HuH-7.5 (cell line): Measurements from ENCODE around the gene SOBP.
"Not testable (repeated sequence)": the region's sequence is repeated elsewhere in the genome, so short reads cannot be mapped to it uniquely, and the experiment has no call there.

Experiments
- DNase-seq: peaks from one replicate; pipeline ENCODE4 v3.0.0; 2011; ENCODE audit warnings: low spot score

The SOBP gene, protein sequence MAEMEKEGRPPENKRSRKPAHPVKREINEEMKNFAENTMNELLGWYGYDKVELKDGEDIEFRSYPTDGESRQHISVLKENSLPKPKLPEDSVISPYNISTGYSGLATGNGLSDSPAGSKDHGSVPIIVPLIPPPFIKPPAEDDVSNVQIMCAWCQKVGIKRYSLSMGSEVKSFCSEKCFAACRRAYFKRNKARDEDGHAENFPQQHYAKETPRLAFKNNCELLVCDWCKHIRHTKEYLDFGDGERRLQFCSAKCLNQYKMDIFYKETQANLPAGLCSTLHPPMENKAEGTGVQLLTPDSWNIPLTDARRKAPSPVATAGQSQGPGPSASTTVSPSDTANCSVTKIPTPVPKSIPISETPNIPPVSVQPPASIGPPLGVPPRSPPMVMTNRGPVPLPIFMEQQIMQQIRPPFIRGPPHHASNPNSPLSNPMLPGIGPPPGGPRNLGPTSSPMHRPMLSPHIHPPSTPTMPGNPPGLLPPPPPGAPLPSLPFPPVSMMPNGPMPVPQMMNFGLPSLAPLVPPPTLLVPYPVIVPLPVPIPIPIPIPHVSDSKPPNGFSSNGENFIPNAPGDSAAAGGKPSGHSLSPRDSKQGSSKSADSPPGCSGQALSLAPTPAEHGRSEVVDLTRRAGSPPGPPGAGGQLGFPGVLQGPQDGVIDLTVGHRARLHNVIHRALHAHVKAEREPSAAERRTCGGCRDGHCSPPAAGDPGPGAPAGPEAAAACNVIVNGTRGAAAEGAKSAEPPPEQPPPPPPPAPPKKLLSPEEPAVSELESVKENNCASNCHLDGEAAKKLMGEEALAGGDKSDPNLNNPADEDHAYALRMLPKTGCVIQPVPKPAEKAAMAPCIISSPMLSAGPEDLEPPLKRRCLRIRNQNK

DNA sequence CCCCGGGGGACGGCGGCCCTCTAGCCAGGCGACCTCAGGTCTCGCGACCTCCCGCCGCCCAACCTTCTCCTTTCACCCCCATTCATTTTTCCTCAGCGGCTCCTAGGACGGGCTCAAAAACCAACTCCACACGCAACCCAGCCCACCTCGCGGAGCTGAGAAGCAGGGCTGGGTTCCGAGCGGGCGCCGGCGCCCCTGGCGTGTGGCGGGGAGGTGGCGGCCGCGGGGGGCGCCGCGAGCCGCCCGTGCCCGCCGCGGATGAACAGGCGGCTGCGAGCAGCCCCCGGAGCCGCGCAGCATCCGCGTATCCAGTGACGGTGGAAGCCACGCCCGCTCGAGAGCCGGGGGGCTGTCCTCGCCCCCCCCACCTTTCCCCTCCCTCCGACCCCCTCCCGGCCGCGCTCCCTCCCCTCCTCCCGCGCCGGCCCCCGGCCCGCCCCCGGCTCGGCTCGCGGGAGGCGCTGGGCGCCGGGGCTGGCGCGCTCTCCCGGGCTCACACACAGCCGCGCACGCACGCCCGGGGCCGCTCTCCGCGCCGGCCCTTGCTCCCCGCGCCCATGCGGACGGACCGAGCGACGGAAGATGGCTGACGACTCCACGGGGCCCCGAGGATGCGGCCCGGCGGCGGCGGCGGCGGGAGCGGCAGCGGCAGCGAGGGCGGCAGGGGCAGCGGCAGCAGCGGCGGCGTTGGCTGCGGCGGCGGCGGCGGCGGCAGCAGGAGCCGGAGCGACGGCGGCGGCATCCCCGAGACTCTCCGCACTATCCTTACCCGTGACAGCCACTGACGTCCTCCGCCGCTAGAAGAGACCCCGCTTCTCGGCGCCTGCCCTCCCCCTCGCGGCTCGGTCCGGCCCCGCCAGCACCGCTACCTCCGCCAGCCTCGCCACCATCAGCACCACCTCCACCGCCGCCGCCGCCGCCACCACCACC, at the start of gene SOBP:
SOBP (plus strand) TSS at position 482 of the 930 bp plus-strand sequence. CDS start 500 bp downstream, outside the sequence.
- peak; percentile 55 for DNase-seq

DNA sequence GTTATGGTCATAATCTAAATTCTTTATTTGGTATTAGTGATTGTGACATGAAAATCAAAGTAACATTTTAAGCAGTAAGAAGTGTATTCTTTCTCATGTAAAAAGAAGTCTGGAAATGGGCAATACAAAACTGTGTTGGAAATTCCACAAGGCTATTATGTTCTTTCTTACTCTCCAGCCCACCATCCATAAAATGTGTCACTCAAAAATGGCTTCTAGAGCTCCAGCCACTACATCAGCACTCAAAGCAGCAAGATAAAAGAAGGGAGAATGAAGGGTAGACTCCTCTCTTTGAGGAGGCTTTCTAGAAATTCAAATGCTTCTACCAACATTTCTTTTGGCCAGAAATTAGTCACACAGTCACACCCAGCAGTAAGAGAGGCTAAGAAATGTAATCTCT, 49.0 kb upstream of the SOBP start:
- no peak for DNase-seq

DNA sequence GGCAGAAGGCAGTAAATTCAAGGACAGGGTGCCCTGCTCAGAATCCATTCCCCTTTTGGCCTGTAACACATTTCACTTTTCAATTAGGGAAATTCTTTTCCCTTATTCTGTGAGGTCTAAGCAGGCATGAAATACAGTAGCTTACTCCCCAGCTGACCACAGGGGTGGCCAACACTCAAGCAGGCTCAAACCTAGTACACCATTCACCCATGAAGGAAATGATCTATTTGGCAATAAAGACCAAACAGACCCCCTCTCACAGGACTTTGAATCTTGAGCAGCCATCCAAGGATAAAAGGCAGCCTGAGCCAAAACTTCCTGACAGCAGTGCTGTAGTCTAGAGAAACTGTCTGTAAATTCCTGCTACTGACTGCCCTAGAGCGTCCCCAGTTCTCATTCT, 48.2 kb upstream of the SOBP start:
- no peak for DNase-seq

DNA sequence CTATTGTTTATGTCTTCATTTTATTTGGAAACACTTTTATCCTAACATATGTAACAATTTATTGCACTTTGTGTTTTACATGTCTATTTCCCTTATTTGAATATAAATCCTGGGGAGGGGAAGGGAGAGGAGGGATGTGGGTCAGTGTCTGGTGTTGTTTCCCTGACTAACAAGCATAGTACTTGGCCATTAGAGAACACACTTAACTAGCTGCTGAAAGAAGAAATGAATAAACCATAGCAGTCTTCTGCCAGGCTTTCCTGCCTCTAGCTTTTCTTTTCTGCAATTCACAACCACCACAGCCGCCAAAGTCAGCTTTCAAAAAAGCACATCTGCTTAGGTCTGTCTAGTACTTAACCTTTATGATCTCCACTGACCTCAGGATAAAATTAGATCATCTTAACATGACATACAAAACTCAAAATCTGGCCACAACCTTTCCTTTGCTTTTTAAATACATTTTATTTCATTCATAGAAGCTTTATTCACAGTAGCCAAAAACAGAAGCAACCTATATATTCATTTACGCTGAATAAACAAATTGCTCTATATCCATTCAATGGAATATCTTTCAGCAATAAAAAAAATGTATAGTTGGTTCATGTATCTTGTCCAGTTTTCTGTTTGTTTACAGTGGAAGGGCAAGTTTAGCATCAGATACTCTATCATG, 46.8 kb upstream of the SOBP start:
- DNase-seq, result no peak

DNA sequence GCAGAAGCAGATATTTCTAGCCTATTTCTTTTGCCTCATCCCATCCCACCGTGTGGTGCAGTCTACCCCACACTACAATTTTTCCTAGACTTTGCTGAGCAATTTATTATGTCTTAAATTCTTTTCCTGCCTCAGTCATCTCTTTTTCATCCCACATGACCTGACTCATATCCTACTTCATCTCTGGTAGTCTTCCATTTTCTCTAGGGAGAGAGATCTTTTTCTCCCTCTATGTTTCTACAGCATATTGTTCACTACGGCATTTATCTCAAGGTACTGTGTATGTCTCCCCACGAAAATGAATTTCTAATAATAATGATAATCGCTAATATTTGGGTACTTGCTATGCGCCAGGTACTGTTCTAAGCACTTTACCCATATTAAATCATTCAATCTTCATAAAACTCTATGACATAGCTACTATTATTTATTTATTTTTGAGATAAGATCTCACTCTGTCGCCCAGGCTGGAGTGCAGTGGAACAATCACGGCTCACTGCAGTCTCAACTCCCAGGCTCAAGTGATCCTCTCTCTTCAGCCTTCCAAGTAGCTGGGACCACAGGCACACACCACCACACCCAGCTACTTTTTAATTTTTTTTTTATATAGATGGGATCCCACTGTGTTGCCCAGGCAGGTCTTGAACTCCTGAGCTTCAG, 46.2 kb upstream of the SOBP start:
- DNase-seq, result no peak

DNA sequence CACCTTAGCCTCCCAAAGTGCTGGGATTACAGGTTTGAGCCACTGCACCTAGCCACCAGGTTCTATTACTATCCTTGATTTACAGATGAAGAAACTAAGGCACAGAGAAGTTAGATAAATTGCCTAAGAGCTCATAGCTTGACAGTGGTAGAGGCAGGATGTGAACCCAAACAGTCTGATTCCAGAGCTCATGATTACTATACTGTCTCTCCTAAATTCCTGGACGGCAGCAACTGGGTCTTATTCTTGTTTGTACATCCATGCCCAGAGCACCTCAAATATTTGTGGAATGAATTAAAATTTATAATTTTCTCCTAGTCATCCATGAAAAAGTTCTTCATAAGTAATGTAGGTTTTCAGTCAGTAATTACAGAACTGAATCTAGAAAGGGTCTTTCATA, 45.6 kb upstream of the SOBP start:
- no peak for DNase-seq

DNA sequence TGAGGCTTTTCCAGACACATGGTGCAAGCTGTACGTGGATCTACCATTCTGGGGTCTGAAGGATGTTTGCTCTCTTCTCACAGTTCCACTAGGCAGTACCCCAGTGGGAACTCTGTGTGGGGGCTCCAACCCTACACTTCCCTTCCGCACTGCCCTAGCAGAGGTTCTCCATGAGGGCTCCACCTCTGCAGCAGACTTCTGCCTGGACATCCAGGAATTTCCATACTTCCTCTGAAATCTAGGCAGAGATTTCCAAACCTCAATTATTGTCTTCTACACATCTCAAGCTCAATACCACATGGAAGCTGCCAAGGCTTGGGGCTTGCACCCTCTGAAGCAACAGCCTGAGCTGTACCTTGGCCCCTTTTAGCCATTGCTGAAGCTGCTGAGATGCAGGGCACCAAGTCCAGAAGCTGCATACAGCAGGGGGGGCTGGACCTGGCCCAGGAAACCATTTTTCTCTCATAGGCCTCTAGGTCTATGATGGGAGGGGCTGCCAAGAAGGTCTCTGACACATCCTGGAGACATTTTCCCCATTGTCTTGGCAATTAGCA, 42.2 kb upstream of the SOBP start:
- DNase-seq, result no peak

DNA sequence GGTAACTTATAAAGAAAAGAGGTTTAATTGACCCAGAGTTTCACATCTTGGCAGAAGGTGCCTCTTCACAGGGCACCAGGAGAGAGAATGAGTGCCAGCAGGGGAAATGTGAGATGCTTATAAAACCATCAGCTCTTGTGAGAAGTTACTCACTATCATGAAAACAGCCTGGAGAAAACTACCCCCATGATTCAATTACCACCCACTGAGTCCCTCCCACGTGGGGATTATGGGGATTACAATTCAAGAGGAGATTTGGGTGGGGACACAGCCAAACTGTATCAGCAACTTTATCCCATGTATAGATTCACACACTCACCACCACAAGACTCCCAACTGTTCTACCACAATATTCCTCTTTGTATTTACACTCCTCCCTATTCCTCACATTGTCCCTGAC, 41.1 kb upstream of the SOBP start:
- DNase-seq, result no peak

DNA sequence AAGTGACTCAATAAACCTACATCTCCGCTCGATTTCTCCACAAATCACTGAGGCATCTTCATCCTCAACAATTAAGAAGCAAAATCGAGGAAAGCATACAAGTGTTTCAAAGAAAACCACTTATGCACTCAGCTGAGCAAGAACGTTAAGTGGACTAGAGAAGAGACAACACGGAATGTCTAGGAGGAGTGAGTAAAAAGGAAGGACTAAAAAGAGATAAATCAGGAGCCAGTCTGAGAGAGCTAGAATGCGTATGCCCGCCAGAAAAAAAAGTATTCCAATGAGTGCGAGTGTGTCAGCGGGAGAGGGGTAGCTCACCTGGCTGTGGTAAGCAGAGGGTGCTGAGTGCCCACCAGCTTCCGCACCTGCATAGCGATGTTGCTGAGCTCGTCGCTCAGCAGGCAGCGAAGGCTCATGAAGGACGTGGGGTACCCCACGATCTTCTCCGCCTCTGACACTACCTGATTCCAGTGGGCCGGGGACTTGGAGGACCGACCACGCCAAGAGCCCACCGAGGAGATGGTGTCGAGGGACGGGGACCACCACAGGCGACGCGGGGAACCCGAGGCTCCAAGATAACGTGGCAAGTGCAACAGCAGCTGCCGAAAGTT, 31.1 kb upstream of the SOBP start:
- DNase-seq, result peak; percentile 22

DNA sequence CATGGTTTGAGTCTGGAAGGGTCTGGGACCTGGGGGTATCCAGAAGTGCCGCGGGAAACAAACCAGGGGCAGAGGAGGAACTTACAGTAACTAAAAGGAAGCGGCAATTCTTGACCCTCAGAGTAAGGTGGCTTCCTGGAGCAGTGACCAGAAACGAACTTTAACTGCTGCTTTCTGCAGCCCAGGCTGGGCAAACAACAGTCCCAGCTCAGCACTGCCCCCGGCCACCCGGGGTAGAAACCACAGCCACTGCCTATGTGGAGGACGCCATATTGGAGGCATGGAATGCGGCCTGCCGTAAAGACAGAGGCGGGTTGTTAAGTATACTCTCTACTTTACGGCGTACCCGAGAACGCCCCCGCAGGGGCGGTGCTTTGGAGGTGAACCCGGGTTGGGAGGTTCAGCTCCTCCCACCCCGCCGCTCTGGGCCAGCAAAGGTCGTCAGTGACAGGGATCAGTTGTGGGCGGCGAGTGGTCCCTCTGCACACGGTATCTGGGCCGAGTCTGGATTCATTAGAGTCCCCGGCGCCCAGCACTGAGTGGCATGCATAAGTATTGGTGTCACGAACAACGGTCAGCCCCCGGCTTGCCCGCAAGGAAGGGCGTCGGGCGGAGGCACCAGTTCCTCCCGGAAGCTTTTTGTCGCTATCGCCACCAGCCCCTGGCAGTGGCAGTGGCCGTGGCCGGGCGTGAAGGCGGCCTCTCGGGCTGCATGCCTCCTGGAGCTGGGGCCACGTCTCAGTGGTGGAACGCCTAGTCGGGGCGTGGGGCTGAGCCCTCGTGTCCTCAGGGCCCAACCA, 30.4 kb upstream of the SOBP start, which contains the start of gene PDSS2:
PDSS2 (minus strand) TSS at position 282 of the 800 bp plus-strand sequence; CDS start at position 3, 279 bp downstream.
- peak; percentile 77 for DNase-seq

DNA sequence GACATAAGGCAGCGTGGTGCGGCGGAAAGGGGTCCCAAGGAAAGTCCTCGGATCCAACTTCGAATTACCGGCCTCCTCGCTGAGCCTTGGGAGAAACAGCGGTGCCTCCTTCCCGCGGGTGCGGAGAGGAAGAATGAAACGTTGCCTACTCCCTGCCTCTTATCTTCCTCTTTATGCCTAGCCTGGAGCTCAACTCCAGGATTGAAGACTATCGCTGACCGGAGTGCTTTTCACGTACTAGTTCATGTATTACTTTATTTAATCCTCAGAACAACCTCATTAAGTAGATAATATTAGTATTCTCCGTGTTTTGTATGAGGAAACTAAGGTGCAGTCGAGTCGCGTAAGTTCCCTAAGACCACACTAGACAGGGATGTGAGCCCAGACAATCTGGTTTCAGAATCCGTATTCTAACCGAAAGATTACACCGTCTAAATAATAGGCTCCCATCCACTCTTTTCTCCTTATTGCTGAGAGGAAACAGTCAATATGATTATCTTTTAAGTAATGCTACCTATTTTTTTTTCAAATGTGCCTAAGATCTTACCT, 29.8 kb upstream of the SOBP start:
- no peak for DNase-seq

DNA sequence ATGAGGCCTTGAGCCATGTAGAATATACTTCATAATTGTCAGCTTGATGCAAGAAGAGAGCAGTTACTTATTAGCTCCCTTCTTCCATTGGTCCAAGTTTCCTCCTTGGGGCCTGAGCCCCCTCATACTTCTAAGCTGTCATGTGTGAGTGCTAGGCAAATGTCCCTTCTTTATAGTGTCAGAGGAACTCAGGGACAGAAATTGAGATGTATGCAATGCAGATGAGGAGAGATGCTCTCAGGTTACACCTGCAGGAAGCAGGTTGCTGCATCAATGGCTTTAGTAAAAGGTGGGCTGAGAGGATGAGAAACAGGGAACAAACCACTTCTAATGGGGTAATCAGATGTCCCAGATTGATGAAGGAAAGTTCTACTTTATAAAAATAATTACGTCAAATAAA, 23.9 kb upstream of the SOBP start:
- DNase-seq, result no peak

DNA sequence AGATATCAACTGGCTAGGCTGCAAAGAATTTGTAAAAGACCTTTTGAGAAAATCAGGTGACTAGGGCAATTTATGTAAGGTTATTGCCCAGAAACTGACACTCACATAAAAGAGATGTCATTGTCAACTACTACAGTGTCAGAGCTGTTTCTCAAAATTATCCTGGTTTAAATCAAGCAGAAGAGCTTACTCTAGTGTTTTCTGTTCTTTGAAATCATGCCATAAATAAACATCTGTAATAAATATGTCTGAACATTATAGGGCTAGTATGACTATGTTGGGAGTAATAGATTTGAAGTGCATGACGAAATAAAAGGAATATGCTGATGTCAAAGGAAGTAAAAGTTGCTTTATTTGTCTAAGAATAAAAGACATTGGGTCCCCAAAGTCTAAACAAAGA, 19.6 kb upstream of the SOBP start:
- DNase-seq, result no peak

DNA sequence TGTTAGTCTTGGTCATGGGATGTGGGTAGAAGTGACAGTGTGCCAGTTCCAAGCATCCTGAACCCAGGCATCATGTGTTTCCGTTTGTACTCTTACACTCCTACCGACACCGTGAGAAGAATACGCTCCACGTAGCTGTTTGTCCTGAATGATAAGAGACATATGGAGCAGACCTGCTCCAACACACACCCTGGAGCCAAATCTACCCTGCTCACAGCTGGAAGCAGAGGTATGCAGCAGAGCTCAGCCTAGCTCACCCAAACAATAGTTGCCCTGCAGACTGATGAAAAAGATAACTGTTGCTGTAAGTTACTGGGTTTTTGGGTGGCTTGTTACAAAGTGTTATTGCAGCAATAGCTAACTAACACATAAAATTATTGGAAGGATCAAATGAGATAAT, 16.3 kb upstream of the SOBP start:
- DNase-seq, result no peak

DNA sequence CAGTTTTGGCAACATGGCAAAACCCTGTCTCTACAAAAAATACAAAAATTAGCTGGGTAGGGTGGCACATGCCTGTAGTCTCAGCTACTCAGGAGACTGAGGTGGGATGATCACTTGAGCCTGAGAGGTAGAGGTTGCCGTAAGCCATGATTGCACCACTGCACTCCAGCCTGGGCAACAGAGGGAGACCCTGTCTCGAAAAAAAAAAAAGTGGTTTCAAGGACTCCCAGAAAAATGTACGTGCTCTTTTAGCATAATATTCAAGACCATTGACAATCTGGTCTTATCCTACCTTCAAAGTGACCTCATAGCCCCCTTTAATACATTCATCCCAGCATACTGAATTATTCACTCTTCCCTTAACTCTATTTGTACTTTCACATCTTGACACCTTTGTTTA, 14.6 kb upstream of the SOBP start:
- DNase-seq, result not testable (repeated sequence)

DNA sequence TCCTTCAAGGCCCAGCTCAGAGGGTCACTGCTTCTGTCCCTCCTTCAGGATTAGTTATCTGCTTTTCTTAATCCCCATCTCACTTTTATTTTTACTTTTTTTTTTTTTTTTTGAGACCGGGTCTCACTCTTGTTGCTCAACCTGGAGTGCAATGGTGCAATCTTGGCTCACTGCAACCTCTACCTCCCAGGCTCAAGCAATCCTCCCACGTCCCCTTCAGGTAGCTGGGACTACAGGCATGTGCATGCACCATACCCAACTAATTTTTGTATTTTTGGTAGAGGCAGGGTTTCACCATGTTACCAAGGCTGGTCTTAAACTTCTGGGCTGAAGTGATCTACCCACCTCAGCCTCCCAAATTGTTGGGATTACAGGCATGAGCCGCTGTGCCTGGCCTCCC, 14.1 kb upstream of the SOBP start:
- not testable (repeated sequence) for DNase-seq

DNA sequence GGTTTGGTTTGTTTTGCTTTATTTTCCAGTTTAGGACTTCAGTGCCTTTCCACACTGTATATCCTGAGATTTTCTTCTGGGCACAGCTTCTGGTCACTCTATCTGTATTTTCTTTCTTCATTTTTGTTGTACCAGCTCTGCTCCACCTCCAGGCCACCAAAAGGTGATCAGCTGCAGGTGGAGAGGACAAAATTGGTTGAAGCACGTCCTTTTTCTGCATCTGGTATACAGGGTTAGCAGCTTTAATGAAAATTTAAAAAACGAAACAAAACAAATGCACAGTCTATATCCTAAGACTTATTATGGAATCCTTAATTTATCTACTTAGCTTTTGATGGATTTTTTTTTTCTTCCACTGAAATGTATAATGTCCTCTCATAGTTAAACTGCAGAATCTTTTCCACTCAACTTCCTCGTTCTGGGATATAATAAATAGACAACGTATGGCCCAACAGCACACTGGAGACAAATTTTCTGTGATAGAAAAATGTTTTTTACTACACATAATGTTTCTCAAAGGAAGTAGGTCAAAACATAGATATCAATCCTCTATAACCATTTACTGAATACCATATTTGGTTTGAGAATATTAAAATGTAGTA, 10.7 kb upstream of the SOBP start:
- no peak for DNase-seq

DNA sequence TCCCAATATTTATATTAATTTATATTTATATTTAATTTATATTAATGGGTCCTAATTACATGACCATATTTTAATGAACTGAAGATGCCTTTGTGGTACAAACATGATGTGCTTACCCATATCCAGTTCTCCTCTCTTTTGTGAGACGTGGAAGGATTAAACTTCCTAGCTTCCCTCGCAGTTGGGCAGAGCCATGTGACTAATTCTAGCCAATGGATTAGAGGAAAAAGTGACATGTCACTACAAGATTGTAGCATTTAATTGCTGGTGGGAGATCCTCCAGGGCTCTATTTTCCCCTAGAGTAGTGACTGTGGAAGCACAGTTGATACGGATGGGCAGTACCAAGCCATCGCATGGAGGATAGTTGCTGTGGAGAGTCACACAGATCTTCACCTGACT, 4.8 kb upstream of the SOBP start:
- no peak for DNase-seq
